ENCODE results near the gene PBRM1.

PBRM1 gene

DNA sequence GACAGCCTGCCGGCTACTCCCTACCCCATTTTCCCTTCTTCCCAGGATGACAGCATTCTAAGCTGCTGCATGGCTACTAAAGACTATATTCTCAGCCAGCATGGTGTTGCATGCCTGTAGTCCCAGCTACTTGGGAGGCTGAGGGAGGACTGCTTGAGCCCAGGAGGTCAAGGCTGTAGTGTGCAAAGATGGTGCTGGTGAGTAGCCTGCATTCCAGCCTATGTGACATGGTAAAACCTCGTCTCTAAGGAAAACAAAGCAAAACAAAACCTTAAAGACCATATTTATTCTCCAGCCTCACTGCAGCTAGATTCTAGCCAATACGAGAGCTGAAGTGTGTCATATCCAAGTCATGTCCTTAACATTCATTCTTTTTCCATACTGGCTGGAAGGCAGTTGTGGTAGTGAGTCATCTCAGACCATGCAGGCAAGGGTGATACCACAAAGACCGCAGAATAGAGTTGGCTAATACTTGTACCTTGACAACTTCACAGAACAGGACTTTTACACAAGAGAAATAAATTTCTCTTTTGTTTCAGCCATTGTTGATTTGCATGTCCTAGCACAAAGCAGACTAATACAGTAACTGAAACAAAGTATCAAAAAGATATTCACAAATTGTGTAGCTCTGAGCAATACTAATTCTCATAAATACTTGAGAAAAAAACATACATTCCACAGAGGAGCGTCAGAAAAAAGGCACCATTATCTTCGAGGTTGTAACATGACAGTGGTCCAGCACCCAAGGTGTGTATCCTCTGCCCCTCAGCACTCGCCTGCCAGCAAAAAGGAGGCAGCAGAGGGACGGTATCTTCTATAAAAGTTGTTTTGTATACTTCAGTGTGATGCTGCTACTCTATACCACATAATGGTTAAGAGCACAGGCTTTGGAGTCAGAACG, 14.8 kb downstream of the PBRM1 start:
- DNase-seq (ENCODE audit: low read depth in 2 of 2) = no peak

DNA sequence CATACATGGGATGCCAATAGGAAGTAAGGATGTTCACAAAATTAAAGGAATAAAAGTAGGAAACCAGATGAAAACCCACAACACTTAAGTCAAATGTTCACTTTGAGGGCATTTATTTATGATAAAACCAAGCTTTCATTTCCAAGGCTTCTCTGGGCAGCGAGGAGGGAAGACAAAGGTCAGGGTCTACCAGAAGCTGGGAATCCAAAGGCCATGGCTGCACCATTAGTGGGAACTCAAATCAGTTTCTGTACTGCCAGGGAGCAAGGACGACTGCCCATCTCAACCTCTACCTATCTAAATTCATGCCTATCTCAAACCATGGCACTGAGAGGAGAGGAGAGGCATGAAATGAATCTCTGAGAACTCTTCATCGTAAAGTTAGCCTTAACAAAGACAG, 22.6 kb downstream of the PBRM1 start:
- DNase-seq (ENCODE audit: low read depth in 2 of 2) = no peak

DNA sequence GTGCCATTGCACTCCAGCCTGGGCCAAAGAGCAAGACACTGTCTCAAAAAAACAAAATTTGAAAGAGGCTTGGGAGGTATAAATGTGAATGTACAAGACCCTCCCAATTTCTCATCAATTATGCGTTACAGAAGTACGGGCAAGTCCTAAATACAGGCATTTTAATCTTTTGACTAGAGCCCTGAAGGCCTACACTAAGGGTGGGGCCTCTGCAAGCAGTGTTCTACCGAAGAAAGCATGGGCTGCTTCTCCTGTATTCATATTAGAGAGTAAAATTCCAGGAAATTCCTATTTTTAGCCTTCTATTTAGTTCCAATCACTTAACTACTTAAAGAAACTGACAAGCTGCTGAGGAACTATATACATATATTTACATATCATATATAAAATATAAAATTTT, 25.7 kb downstream of the PBRM1 start:
- DNase-seq (ENCODE audit: low read depth in 2 of 2) = no peak

DNA sequence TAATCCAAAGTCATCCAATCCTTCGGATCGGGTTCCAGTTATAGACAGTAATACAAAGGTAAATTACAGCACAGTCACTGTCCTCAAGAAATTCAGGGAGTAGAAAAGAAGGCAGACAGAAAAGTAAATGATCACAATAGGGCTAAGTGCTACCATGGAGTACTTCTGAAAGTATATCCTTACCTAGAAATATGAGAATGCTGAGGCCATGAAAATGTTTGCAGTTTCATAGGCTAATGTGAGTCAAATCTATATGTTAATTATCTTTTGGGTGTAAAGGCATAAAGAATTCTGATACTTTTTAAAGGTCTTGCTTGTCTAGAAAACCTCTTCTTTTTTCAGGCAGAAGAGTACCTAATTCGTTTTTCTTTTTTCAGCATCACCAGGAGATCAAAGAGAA, 29.8 kb downstream of the PBRM1 start:
- DNase-seq (ENCODE audit: low read depth in 2 of 2) = no peak

DNA sequence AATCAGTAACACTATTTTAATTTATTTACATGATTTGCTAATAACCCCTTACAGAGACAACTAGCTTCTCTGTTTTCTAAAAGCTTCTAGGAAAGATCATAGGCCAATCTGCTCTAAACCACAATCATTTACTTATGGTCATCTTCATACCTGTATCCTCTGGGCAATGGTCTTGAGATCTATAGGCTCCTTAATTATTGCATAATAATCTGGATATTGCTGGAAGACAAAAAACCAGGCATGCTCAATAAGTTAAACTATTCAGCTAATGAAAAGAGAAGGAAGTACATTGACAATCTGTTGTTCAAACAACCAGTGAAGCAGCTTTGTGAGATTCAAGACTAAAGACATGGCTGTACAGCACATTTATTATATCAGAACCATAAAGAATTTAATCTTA, 34.1 kb downstream of the PBRM1 start:
- no peak for DNase-seq (ENCODE audit: low read depth in 2 of 2)

DNA sequence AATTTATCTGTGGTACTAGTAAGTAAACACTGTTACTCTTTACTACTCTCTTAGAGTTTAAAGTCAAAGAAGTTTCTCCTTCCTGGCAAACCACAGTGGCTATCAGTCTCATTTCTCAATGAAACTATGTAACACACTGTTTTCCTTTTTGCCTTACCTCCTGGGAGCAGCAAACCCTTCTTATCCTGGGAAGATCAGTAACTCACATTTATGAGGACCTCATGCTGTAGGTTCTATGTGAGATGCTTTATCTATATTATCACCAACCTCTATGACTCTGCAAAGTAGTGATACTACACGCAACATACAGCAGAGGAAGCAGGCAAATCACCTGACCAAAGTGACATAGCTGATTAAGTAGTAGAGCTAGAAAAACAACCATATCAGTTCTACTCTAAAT, 35.3 kb downstream of the PBRM1 start:
- no peak for DNase-seq (ENCODE audit: low read depth in 2 of 2)

DNA sequence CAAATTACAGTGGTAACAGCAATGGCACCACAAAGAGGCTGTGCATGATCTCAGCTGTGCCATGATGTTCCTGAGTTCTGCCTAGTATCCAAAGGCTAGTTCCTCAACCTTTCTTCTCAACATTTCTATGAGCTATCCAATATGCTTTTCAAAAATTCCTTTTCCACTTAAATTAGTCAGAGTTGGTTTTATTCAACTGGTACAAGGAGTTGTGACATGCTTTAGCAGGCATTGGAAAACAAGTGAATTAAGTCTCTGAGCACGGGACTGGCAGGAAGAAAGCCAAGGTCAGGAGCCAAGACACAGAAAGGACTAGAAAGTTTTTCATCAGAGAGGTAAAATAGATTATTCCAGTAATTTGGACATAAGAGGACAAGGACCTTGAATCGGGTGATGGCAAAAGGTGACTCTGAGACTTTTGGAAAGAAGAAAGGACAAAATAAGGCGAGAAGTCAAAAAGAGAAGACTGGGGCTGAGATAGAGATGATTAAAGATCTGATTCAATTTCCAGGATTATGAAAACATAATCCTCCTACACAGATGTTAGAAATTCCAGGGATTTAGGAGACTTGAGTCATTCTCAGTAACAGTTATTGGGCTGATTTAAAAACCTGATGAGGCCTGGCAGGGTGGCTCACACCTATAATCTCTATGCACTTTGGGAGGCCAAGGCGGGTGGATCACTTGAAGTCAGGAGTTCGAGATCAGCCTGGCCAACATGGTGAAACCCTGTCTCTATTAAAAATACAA, 36.1 kb downstream of the PBRM1 start:
- no peak for DNase-seq (ENCODE audit: low read depth in 2 of 2)

DNA sequence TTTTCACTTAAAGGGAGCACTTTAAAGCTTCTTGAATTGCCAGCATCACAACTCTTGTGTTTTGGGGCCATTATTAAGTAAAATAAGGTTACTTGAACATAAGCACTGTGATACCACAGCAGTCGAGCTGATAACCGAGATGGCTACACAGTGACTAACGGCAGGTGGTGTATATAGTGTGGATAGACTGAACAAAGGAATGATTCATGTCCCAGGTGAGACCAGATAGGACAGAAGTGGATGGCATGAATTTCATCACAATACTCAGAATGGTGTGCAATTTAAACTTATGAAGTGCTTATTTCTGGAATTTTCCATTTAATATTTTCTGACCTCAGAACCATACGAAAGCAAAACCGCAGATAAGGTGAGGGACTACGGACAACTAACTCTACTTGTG, 40.2 kb downstream of the PBRM1 start:
- DNase-seq (ENCODE audit: low read depth in 2 of 2) = no peak

DNA sequence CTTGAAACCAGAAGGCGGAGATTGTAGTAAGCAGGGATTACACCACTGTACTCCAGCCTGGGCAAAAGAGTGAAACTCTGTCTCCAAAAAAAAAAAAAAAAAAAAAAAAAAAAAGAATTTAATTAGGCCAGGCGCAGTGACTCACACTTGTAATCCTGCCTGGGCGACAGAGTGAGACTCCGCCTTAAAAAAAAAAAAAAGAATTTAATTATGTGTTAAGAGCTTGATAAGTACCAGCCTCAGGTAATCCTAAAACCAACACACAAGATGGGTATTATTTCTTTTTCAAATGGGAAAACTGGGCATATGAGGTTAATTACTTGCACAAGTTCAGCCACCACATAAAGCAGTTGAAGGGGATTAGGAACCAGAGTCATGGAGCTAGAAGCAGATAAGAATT, 49.0 kb downstream of the PBRM1 start:
- no peak for DNase-seq (ENCODE audit: low read depth in 2 of 2)

DNA sequence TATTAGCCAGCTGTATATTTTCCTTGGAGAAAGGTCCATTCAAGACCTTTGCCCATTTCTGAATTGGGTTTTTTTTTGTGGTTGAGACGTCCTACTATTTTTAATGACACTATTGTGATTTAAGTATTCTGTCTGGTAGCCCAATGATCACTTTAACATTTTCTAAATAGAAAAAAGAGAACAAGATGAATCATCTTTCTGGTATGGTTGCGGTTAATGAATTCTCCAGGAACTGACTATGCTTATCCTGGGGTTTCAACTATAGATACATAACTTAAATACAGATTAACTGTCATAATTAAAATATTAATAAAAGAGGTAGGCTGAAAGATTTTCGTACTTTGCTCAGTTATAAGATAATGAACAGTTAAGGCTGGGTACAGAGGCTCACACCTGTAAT, 51.9 kb downstream of the PBRM1 start:
- DNase-seq (ENCODE audit: low read depth in 2 of 2) = no peak

DNA sequence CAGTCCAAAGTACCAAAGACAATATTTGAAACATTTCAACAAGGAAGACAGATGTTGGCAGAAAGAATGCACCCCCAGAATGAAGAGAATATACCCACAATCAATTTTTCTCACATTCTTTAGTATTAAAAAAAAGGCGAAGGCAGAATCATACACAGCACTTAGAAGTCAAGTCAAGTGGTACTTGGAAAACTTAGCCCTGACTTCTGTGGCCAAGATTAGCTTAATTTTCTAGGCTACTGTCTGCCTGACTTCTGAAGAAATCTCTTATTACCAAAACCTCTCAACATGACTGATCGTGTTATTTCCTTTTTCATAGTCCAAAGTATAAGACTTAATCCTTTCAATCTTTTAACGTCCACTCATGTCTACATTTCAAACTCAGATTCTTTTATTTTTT, 60.7 kb downstream of the PBRM1 start:
- no peak for DNase-seq (ENCODE audit: low read depth in 2 of 2)

DNA sequence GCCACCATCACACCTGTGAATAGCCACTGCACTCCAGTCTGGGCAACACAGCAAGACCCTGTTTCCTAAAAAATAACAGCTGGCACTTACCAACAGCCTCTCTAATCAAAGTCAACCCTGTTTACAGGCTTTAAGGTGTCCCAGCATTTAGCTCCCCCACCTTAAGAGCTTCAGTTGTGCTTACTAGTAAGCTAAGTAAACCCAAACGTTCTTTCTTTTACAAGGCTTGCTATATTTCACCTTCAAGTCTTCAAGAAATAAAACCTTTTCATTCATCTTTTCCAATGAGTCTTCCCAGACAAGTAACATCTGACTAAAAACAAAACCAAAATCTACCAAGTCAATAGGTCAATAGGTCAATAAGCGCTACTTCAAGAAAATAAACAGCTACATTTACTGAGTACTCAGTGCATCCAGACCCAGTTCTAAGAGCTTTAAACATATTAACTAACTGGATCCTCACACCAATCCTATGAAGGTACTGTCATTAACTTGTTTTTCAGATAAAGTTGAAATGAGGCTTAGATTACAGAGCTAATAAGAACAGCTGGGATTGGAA, 62.4 kb downstream of the PBRM1 start:
- no peak for DNase-seq (ENCODE audit: low read depth in 2 of 2)

DNA sequence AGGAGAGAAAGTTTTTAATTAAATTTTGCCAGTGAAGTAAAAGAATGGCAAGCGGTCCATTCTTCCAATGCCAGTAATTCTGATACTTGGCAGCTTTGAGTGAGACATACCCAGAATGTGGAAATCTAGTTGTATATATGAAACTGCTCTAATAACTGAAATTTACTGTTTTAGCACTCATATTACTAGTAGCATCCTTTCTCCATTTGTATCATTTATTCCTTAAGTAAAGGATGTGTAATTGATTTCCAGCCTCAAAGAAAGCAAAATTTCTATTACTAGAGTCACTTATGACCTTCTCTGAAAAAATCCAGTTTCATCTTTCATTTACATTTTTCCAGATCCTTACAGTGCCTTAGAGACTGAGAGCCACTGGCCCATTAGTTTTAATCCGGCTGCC, 65.1 kb downstream of the PBRM1 start:
- DNase-seq (ENCODE audit: low read depth in 2 of 2) = no peak

DNA sequence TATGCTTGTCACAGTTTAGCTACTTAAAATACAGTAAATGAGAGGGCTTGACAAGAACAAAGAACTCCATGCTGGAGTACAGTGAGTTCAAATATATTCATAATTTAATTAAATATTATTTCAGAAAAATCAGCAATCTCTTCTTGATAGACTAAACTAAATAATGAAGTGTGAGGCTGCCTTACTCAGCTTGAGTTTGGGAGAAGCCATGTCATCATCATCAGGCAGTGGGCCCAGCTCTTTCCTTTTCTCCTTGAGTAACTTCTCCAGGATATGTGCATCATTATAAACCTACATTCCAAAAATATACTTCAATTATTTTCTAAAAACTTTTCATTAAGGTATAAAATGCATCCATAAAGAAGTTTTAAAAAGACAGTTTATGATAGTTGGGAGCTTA, 70.5 kb downstream of the PBRM1 start:
- DNase-seq (ENCODE audit: low read depth in 2 of 2) = no peak

DNA sequence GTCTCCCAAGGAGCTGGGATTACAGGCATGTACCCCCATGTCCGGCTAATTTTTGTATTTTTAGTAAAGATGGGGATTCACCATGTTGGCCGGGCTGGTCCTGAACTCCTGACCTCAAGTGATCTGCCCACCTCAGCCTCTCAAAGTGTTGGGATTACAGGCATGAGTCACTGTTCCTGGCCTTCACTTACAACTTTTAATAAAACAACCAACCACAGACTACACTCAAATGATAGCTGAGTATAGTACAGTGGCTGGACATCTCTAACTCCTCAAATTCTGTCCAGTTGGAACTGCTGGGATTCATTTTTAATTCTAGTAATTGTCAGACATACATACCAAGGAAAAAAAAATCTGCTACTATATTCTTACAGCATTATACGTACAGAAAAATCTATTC, 71.0 kb downstream of the PBRM1 start:
- DNase-seq (ENCODE audit: low read depth in 2 of 2) = no peak

DNA sequence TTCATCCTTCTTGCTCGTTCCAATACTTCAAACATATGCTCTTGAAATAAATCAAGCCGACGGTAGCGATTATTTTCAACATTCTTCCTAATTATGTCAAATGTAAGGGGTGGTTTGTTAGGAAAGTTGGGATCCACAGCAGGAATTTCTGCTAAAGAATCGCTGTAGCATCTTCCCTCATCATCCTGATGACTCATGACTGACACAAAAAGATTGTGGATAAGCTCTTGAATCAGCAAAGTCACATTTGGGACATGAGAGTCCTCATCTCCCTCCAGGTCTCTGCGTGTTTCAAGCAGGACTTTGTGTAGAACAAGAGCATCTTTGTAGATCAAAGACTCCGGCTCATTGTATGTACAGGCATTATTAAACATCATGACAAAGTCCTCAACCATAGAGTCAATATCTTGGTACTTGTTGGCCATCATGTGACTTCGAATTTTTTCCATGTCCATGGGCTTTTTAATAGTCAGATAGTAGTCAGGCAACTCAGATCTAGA, 76.3 kb downstream of the PBRM1 start:
- DNase-seq (ENCODE audit: low read depth in 2 of 2) = no peak

DNA sequence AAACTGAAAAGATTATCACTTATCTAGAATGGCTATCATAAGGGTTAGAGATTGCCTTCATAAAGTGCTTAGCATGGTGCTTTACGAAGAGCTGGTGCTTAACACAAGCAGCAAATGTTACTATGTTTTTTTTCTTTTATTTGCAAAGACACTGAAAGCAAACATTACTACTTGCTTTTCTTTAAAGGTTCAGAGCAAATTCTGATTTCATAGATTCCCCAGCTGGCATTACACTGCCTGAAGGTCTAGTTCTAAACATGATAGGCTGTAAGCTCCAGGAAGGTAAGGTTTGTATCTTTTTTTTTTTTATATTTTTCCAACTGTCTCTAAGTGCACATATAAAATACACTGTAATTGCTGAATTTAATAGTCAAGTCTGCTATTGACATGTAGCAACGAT, 77.4 kb downstream of the PBRM1 start:
- DNase-seq (ENCODE audit: low read depth in 2 of 2) = no peak

DNA sequence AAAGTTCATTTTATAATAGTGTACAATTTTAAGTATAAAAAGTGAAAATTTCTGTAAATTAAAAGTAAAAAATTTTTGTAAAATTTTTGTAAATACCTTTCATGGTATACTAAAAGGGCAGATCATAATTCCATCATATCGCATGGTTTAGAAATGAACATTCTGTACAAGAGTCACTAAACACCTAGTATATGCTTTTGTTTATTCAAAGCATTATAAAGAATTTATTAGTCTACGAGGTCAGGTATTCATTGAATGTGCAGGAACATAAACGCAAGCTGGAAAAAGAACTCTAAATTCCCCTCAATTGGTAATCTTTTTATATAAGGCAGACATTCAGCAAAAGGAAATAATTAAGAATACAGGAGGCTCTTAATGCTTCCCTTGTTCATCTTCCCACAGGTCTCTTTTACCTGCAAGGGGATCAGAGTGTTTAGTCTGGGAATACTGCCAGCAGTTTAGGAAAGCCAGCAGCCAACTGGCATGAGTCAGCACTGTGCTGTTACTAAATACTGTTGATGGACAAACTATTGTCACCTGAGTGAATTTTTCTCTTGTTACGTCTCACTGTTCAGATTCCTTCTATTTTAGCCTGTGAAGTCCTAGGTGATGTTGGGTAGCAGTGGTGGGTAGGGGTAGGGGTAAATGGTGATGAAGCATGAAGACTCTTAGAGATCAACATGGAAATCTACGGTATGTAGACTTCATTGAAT, 79.2 kb downstream of the PBRM1 start:
- no peak for DNase-seq (ENCODE audit: low read depth in 2 of 2)

DNA sequence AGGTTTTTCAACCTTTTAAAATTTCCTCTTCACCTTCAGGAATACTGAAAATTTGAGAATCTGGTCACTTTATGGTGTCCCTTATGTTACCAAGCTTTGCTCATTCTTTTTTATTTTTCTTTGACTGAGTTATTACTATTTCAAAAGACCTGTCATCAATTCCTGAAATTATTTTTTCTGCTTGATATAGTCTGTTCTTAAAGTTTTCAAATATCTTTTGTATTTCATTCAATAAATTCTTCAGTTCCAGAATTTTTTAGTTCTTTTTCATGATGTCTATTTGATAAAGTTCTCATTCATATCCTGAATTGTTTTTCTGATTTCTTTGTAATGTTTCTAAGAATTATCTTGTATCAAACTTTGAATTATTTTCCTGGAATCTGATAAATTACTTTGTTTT, 85.5 kb downstream of the PBRM1 start:
- DNase-seq (ENCODE audit: low read depth in 2 of 2) = no peak

DNA sequence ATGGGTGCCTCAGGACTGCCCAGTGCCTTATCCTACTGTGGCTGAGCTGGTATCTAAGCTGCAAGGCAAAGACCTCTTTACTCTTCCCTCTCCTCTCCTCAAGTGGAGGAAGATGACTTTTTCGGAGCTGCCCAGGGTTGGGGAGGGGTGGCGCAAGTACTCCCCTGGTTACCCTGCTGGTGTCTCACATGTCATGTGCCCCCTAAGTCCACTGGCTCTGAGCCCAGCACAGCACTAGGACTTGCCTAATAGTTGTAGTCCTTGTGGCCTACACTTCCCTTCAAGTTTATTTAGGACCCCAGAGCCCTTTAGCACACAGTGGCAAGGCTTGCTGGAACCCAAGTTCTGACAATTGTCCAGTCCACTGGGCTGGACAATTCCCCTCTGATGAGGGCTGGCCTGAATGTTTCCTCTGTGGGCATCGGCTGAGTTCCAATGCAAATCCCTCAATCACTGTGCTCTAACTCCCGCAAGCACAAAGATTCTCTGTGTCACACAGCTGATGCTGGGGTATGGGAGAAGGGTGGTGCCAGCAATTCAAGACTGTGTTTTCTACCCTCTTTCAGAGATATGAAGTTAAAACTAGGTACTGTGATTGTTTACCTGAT, 89.0 kb downstream of the PBRM1 start:
- no peak for DNase-seq (ENCODE audit: low read depth in 2 of 2)

DNA sequence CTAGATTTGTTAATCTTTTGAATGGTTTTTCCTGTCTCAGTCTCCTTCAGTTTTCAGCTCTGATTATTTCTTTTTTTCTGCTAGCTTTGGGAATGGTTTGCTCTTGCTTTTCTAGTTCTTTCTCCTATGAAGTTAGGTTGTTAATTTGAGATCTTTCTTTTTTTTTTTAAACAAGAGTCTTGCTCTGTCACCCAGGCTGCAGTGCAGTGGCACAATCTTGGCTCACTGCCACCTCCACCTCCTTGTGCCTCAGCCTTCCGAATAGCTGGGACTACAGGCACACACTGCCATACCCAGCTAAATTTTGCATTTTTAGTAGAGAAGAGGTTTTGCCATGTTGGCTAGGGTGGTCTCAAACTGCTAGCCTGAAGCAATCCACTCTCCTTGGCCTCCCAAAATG, 92.6 kb downstream of the PBRM1 start:
- no peak for DNase-seq (ENCODE audit: low read depth in 2 of 2)
